Stimulated activated naive B cell treated with anti-CD40 and anti-IgM and Interleukin-4, amounts not matched to agents 10 μg/mL and 1 μg/mL and 100 μg/mL, for 72 hours (primary cell): ENCODE data around the gene FUS.
A peak's percentile ranks its signal among the peaks of the same experiment; 100 is the strongest.
"Not testable (repeated sequence)": the region's sequence is repeated elsewhere in the genome, so short reads cannot be mapped to it uniquely, and the experiment has no call there.

Experiments used
- ATAC-seq, 2 donors: fragments of 150-1000 bp; cut with Tn5 transposase; replicated peaks; 2 replicates each; pipeline ENCODE4 v1.10.0; 2021; ENCODE audit warnings: moderate library complexity in 1 of 2
- DNase-seq: peaks from one replicate; pipeline ENCODE4 v3.0.0; 2021
- H3K27ac Mint-ChIP-seq: one replicate; pipeline ENCODE4 v1.8.0; 2022; ENCODE audit warnings: mild to moderate bottlenecking, mixed read lengths
- H3K27me3 Mint-ChIP-seq, 2 donors: one replicate each; pipeline ENCODE4 v1.8.0; 2022; ENCODE audit warnings: mixed read lengths in 2 of 2
- H3K36me3 Mint-ChIP-seq, 2 donors: one replicate each; pipeline ENCODE4 v1.8.0; 2022; ENCODE audit warnings: mixed read lengths in 2 of 2, mild to moderate bottlenecking in 1 of 2
- H3K4me1 Mint-ChIP-seq, 2 donors: one replicate each; pipeline ENCODE4 v1.8.0; 2022; ENCODE audit warnings: mixed read lengths in 2 of 2, mild to moderate bottlenecking in 1 of 2
- H3K4me3 Mint-ChIP-seq, 2 donors: one replicate each; pipeline ENCODE4 v1.8.0; 2022; ENCODE audit warnings: mild to moderate bottlenecking in 2 of 2, mixed read lengths in 2 of 2, moderate library complexity in 1 of 2
- H3K9me3 Mint-ChIP-seq, 2 donors: one replicate each; pipeline ENCODE4 v1.8.0; 2022; ENCODE audit warnings: mixed read lengths in 2 of 2, mild to moderate bottlenecking in 1 of 2

Gene FUS

GRCh38 chr16:31186176-31186575 lies 6.2 kb downstream of the FUS start:
- H3K4me1 Mint-ChIP-seq: peaks cover 47 to 86% of the 10 kb centered on the region in 2 donors
- no peak overlapping the region for H3K4me3 Mint-ChIP-seq
- no peak for ATAC-seq
- H3K27me3 Mint-ChIP-seq: no peaks in the 10 kb centered on the region
- peaks cover 79 to 93% of the 10 kb centered on the region in 2 donors for H3K36me3 Mint-ChIP-seq
- peak overlapping the region; percentile 17 for H3K27ac Mint-ChIP-seq
- no peaks in the 10 kb centered on the region for H3K9me3 Mint-ChIP-seq
- no peak for DNase-seq

GRCh38 chr16:31186930-31187807 lies 7.2 kb downstream of the FUS start:
- Mint-ChIP-seq H3K27me3 (no peaks in the 10 kb centered on the region), H3K9me3 (no peaks in the 10 kb centered on the region), H3K36me3 (peaks cover 77 to 92% of the 10 kb centered on the region in 2 donors), H3K4me3 (no peak overlapping the region), H3K27ac (peak overlapping the region; percentile 53), H3K4me1 (peaks cover 48 to 85% of the 10 kb centered on the region in 2 donors)
- ATAC-seq: no peak
- DNase-seq: no peak

- DNase-seq: no peak
- H3K27ac Mint-ChIP-seq: peak overlapping the region; percentile 14
- ATAC-seq: no peak
- no peaks in the 10 kb centered on the region for H3K27me3 Mint-ChIP-seq
- H3K4me1 Mint-ChIP-seq: peaks cover 44 to 79% of the 10 kb centered on the region in 2 donors
- H3K4me3 Mint-ChIP-seq: no peak overlapping the region
- H3K36me3 Mint-ChIP-seq: peaks cover 70 to 87% of the 10 kb centered on the region in 2 donors
- H3K9me3 Mint-ChIP-seq: no peaks in the 10 kb centered on the region
Measured at GRCh38 chr16:31187808-31188189, 7.9 kb downstream of the FUS start.

- ATAC-seq: no peak
- peaks cover 42 to 74% of the 10 kb centered on the region in 2 donors for H3K4me1 Mint-ChIP-seq
- no peaks in the 10 kb centered on the region for H3K27me3 Mint-ChIP-seq
- peaks cover 67 to 85% of the 10 kb centered on the region in 2 donors for H3K36me3 Mint-ChIP-seq
- H3K27ac Mint-ChIP-seq: peak overlapping the region; percentile 17
- H3K4me3 Mint-ChIP-seq: no peak overlapping the region
- H3K9me3 Mint-ChIP-seq: no peaks in the 10 kb centered on the region
- no peak for DNase-seq
Measured at GRCh38 chr16:31188450-31189411, 8.8 kb downstream of the FUS start.

DNA sequence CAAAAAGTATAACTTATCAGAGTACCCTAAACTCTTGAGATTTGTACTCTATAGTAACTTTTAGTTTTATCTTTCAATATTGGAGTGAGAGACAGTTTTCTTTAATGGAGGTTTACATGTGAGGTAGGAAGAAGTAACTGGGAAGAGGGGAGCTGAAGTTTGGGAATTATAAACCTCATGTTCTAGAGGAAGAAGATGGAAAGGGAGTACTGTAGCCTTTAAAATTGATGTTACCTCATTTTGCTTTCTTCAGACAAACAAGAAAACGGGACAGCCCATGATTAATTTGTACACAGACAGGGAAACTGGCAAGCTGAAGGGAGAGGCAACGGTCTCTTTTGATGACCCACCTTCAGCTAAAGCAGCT lies 9.5 kb downstream of the FUS start:
- ATAC-seq: no peak
- no peak overlapping the region for H3K4me3 Mint-ChIP-seq
- H3K36me3 Mint-ChIP-seq: peaks cover 70 to 87% of the 10 kb centered on the region in 2 donors
- H3K4me1 Mint-ChIP-seq: peaks cover 40 to 72% of the 10 kb centered on the region in 2 donors
- no peaks in the 10 kb centered on the region for H3K9me3 Mint-ChIP-seq
- H3K27ac Mint-ChIP-seq: no peak overlapping the region
- no peak for DNase-seq
- no peaks in the 10 kb centered on the region for H3K27me3 Mint-ChIP-seq

GRCh38 chr16:31190061-31190460 lies 10.1 kb downstream of the FUS start:
- DNase-seq: no peak
- H3K27me3 Mint-ChIP-seq: no peaks in the 10 kb centered on the region
- peaks cover 66 to 85% of the 10 kb centered on the region in 2 donors for H3K36me3 Mint-ChIP-seq
- peak overlapping the region in 1 of 2 donors; percentile 27 for H3K4me3 Mint-ChIP-seq
- H3K4me1 Mint-ChIP-seq: peaks cover 36 to 67% of the 10 kb centered on the region in 2 donors
- ATAC-seq: no peak
- peak overlapping the region; percentile 34 for H3K27ac Mint-ChIP-seq
- H3K9me3 Mint-ChIP-seq: no peaks in the 10 kb centered on the region

DNA sequence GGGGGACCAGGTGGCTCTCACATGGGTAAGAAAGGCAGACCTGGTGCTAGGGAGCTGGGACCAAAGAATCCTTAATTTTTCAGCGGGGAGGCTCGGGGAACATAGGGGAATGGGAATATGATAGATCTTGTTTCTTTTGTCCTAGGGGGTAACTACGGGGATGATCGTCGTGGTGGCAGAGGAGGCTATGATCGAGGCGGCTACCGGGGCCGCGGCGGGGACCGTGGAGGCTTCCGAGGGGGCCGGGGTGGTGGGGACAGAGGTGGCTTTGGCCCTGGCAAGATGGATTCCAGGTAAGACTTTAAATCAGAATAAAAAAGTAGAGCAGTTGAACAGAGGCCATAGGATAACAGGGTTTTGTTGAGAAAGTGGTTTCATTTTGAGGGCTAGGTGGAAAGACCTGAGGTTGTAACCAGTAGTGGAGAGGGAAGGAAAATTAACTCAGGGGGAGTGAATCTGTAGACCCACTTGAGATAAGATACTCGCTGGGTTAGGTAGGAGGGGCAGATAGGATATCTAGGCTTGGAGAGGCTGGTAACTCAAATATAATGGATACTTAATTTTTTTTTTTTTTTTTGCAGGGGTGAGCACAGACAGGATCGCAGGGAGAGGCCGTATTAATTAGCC lies 11.0 kb downstream of the FUS start:
- Mint-ChIP-seq H3K36me3 (peaks cover 60 to 82% of the 10 kb centered on the region in 2 donors), H3K27me3 (no peaks in the 10 kb centered on the region), H3K4me3 (no peak overlapping the region), H3K27ac (peak overlapping the region; percentile 71), H3K4me1 (peaks cover 31 to 59% of the 10 kb centered on the region in 2 donors), H3K9me3 (no peaks in the 10 kb centered on the region)
- ATAC-seq (no peak), DNase-seq (no peak)

DNA sequence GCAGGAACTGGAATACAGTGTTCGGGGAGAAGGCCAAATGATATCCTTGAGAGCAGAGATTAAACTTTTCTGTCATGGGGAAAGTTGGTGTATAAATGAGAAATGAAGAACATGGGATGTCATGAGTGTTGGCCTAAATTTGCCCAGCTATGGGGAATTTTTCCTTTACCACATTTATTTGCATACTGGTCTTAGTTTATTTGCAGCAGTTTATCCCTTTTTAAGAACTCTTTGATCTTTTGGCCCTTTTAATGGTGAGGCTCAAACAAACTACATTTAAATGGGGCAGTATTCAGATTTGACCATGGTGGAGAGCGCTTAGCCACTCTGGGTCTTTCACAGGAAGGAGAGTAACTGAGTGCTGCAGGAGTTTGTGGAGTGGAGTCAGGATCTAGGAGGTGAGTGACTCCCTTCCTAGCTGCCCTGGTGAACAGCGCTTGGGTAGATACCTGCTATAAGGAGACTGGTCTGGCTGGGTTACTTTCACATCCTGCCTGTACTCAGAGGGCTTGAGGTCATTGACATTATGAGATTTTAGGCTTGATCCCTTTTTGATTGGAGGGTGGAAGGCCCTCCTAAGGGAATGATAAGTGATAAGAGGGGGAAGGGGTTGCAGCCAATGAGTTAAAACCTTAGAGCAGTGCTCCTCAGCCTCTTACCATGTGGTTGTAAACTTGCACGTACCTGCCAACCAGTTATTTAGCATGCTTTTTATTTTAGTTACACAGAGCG lies 11.9 kb downstream of the FUS start:
- Mint-ChIP-seq H3K9me3 (no peaks in the 10 kb centered on the region), H3K4me1 (peaks cover 27 to 55% of the 10 kb centered on the region in 2 donors), H3K27me3 (no peaks in the 10 kb centered on the region), H3K36me3 (peaks cover 59 to 79% of the 10 kb centered on the region in 2 donors), H3K4me3 (no peak overlapping the region), H3K27ac (peak overlapping the region; percentile 73)
- ATAC-seq (no peak), DNase-seq (no peak)

DNA sequence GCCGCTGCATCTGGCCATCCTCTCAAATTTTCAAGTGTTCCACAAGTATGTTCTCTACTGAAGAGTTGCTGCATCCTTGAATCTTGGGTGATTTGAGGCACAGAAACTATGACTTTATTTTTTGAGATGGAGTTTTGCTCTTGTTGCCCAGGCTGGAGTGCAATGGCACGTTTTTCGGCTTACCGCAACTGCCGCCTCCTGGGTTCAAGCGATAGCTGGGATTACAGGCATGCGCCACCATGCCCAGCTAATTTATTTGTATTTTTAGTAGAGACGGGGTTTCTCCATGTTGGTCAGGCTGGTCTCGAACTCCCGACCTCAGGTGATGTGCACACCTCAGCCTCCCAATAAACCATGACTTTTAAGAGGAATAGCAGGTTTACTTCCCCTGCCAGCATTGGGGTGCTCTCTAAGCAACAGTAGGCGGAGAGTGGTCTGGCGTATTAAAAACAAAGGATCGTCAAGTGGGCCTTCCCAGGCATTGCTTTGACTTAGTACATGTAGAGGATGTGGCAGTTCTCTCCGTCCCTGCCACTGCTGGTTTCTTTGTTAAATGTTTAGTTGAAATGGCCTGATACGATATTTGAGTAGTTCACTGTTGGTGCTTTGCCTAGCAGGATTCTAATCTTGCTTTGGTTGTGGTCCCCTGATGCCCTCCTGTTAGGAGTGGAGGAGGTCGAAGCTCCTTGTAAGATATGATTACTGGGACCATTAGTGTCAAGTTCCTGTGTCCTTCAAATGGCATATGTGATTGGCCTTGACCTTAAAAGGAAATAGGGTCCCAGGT lies 13.1 kb downstream of the FUS start:
- Mint-ChIP-seq H3K27me3 (no peaks in the 10 kb centered on the region), H3K36me3 (peaks cover 50 to 72% of the 10 kb centered on the region in 2 donors), H3K27ac (no peak overlapping the region), H3K4me1 (peaks cover 21 to 45% of the 10 kb centered on the region in 2 donors), H3K4me3 (no peak overlapping the region), H3K9me3 (no peaks in the 10 kb centered on the region)
- no peak for DNase-seq
- ATAC-seq: no peak

DNA sequence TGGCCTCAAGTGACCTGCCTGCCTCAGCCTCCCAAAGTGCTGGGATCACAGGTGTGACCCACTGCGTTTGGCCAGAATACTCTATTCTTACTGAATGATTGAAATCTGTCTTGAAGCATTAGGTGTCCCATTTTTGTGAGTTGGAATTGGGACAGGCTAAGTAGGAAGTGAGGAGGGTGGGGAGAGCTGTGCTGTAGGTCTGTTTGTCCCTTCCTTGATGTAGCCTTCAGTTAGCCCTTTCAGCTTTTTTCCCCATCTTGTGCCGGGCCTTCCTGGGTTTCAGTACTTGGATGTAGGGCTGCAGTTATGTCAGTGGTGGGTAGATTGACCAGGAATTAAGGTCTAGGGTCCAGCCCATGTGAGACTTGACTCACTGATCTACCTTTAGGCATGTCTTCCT lies 13.9 kb downstream of the FUS start:
- Mint-ChIP-seq H3K27ac (peak overlapping the region; percentile 59), H3K9me3 (no peaks in the 10 kb centered on the region), H3K4me1 (peaks cover 24 to 50% of the 10 kb centered on the region in 2 donors), H3K4me3 (no peak overlapping the region), H3K27me3 (no peaks in the 10 kb centered on the region), H3K36me3 (peaks cover 52 to 70% of the 10 kb centered on the region in 2 donors)
- DNase-seq (no peak), ATAC-seq (no peak)

DNA sequence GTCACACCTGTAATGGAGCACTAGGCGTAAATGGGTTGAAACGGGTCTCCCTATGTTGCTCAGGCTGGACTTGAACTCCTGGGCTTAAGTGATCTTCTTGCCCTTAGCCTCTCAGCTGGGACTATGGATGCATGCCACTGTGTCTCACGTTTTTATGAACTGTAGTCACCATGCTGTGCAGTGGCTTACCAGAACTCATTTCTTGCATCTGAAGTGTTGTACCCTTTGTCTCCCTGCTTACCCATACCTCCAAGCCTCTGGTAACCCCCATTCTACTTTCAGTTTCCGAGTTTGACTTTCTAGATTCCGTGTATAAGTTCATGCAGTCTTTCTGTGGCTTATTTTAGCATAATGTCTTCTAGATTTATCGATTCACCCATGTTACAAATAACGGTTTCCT lies 15.0 kb downstream of the FUS start:
- ATAC-seq (no peak), DNase-seq (no peak)
- H3K27me3 Mint-ChIP-seq: no peaks in the 10 kb centered on the region
- H3K4me1 Mint-ChIP-seq: peaks cover 31 to 54% of the 10 kb centered on the region in 2 donors
- H3K27ac Mint-ChIP-seq: peak overlapping the region; percentile 47
- H3K9me3 Mint-ChIP-seq: no peaks in the 10 kb centered on the region
- H3K4me3 Mint-ChIP-seq: no peak overlapping the region
- peaks cover 51 to 68% of the 10 kb centered on the region in 2 donors for H3K36me3 Mint-ChIP-seq

- peak overlapping the region; percentile 77 for H3K27ac Mint-ChIP-seq
- peaks cover 25 to 50% of the 10 kb centered on the region in 2 donors for H3K4me1 Mint-ChIP-seq
- H3K4me3 Mint-ChIP-seq, H3K9me3 Mint-ChIP-seq, ATAC-seq, DNase-seq, H3K27me3 Mint-ChIP-seq: not testable (repeated sequence)
- peaks cover 44 to 61% of the 10 kb centered on the region in 2 donors for H3K36me3 Mint-ChIP-seq
Measured at GRCh38 chr16:31195861-31196260, 15.9 kb downstream of the FUS start.
